Upper lobe of left lung (tissue), 6 donors: ENCODE measurements around the gene ACADL. TPM values are rescaled to one million over a fixed set of nuclear protein-coding genes. Genes with fewer than 3 reads are reported as not detected.

Experiments
- ATAC-seq, 2 donors: fragments of 200-7000 bp; cut with Tn5 transposase; one replicate each; pipeline ENCODE4 v1.9.1; 2022; ENCODE audit warnings: mild to moderate bottlenecking in 2 of 2, moderate library complexity in 2 of 2; ENCODE audit not compliant: low FRiP score in 2 of 2
- DNase-seq, 2 donors: peaks; one replicate each; pipeline ENCODE4 v3.0.0-alpha.2; 2019 to 2020
- H3K27ac ChIP-seq, 4 donors: fragments of 200-600 bp; sonication (generic); one replicate each; pipeline ENCODE4 v1.5.1; 2016 to 2019
- H3K27me3 ChIP-seq, 4 donors: fragments of 200-600 bp; sonication (generic); one replicate each; pipeline ENCODE4 v1.5.1; 2017 to 2019
- H3K36me3 ChIP-seq, 4 donors: fragments of 200-600 bp; sonication (generic); one replicate each; pipeline ENCODE4 v1.5.1; 2016 to 2019
- H3K4me1 ChIP-seq, 4 donors: fragments of 200-600 bp; sonication (generic); one replicate each; pipeline ENCODE4 v1.5.1; 2018 to 2019
- H3K4me3 ChIP-seq, 4 donors: fragments of 200-600 bp; sonication (generic); one replicate each; pipeline ENCODE4 v1.5.1; 2017 to 2019; ENCODE audit warnings: mild to moderate bottlenecking in 2 of 4, moderate library complexity in 1 of 4
- H3K9me3 ChIP-seq, 4 donors: fragments of 200-600 bp; sonication (generic); one replicate each; pipeline ENCODE4 v1.5.1; 2018 to 2019
- EP300 ChIP-seq, 4 donors: sonication (generic); formaldehyde crosslinking; IDR thresholded peaks; one replicate each; pipeline ENCODE4 v1.5.1; 2017; ENCODE audit warnings: antibody characterized with exemption in 4 of 4, control low read depth in 2 of 4
- POLR2A ChIP-seq, 4 donors: fragments of 450-650 bp; IDR thresholded peaks; one replicate each; pipeline ENCODE4 v1.5.1; 2016 to 2017; ENCODE audit warnings: antibody characterized with exemption in 4 of 4, mild to moderate bottlenecking in 2 of 4
- POLR2AphosphoS5 ChIP-seq, 2 donors: sonication (generic); formaldehyde crosslinking; IDR thresholded peaks; one replicate each; pipeline ENCODE4 v1.5.1; 2017; ENCODE audit warnings: antibody characterized with exemption in 2 of 2
- WGBS, 2 donors: methylation state at CpG; one replicate each; pipeline ENCODE4 v1.1.5; 2017 to 2018; 5-methylcytosine and 5-hydroxymethylcytosine counted together
- total RNA-seq, 6 donors: library from RNA; depleted of rRNA in 4 of 6; stranded (reverse); fragments of >200 nt in 4 of 6; gene quantifications; one replicate each; pipeline versions ENCODE4 v1.1.0 to v1.2.1, GENCODE V29; 2016 to 2021
- TF ChIP-seq, protein P1 (sequence below), 6 experiments: fragments of 450-650 bp in 4 of 6; fragments of 200-600 bp in 2 of 6; sonication (generic) in 2 of 6; IDR thresholded peaks; one replicate each; pipeline ENCODE4 v1.5.1; 2016 to 2019; ENCODE audit warnings: antibody characterized with exemption in 6 of 6
- donor health status: DM: no; HTN: no; CAD: no; lungs with moderate emphysema.
- donor health status: DM: no; HTN: yes; CAD: no; lungs with severe emphysema.

The ACADL gene
- total RNA-seq, 6 donors from 2014 or later = 20.1 to 131 (median 55.2) TPM

- Histone ChIP-seq H3K36me3 (no peaks in the 10 kb centered on the region), H3K27me3 (no peaks in the 10 kb centered on the region), H3K4me1 (no peaks in the 10 kb centered on the region), H3K4me3 (no peak overlapping the region), H3K27ac (no peak overlapping the region), H3K9me3 (no peaks in the 10 kb centered on the region)
- DNase-seq (no peak), ATAC-seq (peak in 1 of 2 donors; percentile 46)
- no peak for TF ChIP-seq EP300 (IDR thresholded peaks at IDR 0.05)
- TF ChIP-seq, protein P1, sequence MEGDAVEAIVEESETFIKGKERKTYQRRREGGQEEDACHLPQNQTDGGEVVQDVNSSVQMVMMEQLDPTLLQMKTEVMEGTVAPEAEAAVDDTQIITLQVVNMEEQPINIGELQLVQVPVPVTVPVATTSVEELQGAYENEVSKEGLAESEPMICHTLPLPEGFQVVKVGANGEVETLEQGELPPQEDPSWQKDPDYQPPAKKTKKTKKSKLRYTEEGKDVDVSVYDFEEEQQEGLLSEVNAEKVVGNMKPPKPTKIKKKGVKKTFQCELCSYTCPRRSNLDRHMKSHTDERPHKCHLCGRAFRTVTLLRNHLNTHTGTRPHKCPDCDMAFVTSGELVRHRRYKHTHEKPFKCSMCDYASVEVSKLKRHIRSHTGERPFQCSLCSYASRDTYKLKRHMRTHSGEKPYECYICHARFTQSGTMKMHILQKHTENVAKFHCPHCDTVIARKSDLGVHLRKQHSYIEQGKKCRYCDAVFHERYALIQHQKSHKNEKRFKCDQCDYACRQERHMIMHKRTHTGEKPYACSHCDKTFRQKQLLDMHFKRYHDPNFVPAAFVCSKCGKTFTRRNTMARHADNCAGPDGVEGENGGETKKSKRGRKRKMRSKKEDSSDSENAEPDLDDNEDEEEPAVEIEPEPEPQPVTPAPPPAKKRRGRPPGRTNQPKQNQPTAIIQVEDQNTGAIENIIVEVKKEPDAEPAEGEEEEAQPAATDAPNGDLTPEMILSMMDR (IDR thresholded peaks at IDR 0.05) = no peak
- TF ChIP-seq POLR2A (IDR thresholded peaks at IDR 0.05) = no peak
- no peak for TF ChIP-seq POLR2AphosphoS5 (IDR thresholded peaks at IDR 0.05)
- 53 to 78% methylated on average over 1 of the region's 1 CpG for WGBS, 2 donors
Observed at GRCh38 chr2:210264282-210264681, 39.0 kb upstream of the ACADL start.

- Histone ChIP-seq H3K4me3 (no peak overlapping the region), H3K4me1 (no peaks in the 10 kb centered on the region), H3K9me3 (no peaks in the 10 kb centered on the region), H3K27me3 (no peaks in the 10 kb centered on the region), H3K36me3 (no peaks in the 10 kb centered on the region), H3K27ac (no peak overlapping the region)
- no peak for DNase-seq
- whole genome bisulfite sequencing, 2 donors = 75 to 81% methylated on average over 2 of the region's 2 CpGs
- no peak for ATAC-seq
- TF ChIP-seq POLR2A (IDR thresholded peaks at IDR 0.05) = no peak
Observed at GRCh38 chr2:210263841-210264240, 38.6 kb upstream of the ACADL start.

- WGBS, 2 donors = 85 to 86% methylated on average over 2 of the region's 2 CpGs
- ATAC-seq = no peak
- TF ChIP-seq, protein P1 (IDR thresholded peaks at IDR 0.05) = no peak
- no peak for TF ChIP-seq POLR2AphosphoS5 (IDR thresholded peaks at IDR 0.05)
- H3K36me3 ChIP-seq = no peaks in the 10 kb centered on the region
- H3K9me3 ChIP-seq = no peaks in the 10 kb centered on the region
- H3K27ac ChIP-seq = no peak overlapping the region
- H3K4me1 ChIP-seq = no peaks in the 10 kb centered on the region
- H3K27me3 ChIP-seq = no peaks in the 10 kb centered on the region
- no peak overlapping the region for H3K4me3 ChIP-seq
- no peak for DNase-seq
Observed at GRCh38 chr2:210262036-210262435, 36.8 kb upstream of the ACADL start.

GRCh38 chr2:210259687-210260086 lies 34.4 kb upstream of the ACADL start:
- Histone ChIP-seq H3K27me3 (no peaks in the 10 kb centered on the region), H3K27ac (no peak overlapping the region), H3K4me3 (no peak overlapping the region), H3K36me3 (no peaks in the 10 kb centered on the region), H3K4me1 (no peaks in the 10 kb centered on the region), H3K9me3 (no peaks in the 10 kb centered on the region)
- ATAC-seq (no peak), DNase-seq (no peak)
- TF ChIP-seq, protein P1 (IDR thresholded peaks at IDR 0.05) = no peak
- TF ChIP-seq EP300 (IDR thresholded peaks at IDR 0.05) (no peak), POLR2A (IDR thresholded peaks at IDR 0.05) (no peak), POLR2AphosphoS5 (IDR thresholded peaks at IDR 0.05) (no peak)

DNA sequence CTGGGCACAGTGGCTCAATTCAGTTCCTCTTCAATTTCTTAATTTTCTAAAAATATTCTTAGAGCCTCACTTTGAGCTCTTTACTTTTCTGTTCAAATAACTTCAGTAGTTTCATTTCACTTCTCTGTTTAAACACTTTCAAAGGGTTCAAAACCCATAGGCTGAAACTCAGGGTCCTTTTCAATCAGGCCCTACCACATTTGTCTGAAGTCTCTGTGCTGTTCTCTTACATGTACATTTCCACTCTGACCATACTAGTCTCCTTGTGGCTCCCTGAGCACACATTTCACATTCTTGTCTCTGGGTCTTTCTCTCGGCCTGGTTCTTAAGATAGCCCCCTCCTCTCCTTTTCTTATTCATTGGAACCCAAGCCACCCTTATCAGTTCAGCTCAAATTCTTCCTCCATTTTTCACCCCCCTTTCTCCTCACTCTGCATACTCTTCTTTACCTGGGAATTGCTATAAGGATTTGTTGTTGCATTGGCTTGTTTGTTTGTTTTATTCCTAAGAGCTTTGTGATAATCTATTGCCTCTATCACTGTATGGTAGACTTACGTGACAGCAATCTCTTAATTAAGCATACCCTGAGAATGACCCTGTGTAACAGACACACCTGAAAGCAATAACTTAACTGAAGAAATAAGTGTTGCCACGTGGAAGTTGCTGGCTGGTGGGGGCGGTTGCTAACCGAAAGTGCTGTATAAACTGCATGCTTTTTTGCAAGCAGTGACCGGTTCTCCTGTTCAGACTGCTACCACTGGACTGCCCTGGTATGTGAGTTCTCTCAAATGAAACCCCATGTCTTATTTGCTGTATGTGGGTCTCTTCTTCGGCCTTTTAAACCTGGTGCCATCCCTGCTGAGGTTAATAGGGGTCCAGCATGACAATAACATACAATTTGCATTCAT lies 27.7 kb upstream of the ACADL start:
- H3K27me3 ChIP-seq = no peaks in the 10 kb centered on the region
- WGBS, 2 donors = 50 to 62% methylated on average over 7 of the region's 7 CpGs
- ATAC-seq (peak; percentile 60 to 83), DNase-seq (peak in 1 of 2 donors; percentile 71)
- no peaks in the 10 kb centered on the region for H3K4me1 ChIP-seq
- no peak for TF ChIP-seq EP300 (IDR thresholded peaks at IDR 0.05)
- TF ChIP-seq POLR2AphosphoS5 (IDR thresholded peaks at IDR 0.05) = no peak
- peak in 1 of 4 donors; percentile 53 for TF ChIP-seq POLR2A (IDR thresholded peaks at IDR 0.05)
- H3K4me3 ChIP-seq = peak overlapping the region in 2 of 4 donors; percentile 24 to 37
- no peaks in the 10 kb centered on the region for H3K9me3 ChIP-seq
- no peaks in the 10 kb centered on the region for H3K36me3 ChIP-seq
- H3K27ac ChIP-seq = peak overlapping the region; percentile 17 to 65 (median 46)

DNA sequence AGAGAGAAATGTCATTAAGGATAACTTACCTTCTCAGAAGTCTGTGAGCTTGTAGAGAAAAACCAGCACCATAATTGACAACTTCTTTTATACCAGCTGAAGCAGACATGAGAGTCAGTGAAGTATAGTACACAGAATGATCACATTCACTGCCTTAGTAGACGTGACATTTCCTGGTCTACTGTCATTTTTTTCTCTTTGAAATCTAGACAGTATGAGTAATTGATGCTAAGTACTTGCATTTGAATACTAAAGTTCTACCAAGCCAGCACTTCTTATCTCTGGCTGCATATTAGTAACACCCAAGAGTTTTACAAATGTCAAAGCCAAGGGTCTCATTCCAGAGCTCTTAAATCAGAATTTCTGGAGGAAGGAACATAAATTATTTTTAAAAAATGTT lies 25.4 kb upstream of the ACADL start:
- TF ChIP-seq POLR2A (IDR thresholded peaks at IDR 0.05) = no peak
- TF ChIP-seq POLR2AphosphoS5 (IDR thresholded peaks at IDR 0.05) = no peak
- no peak for TF ChIP-seq EP300 (IDR thresholded peaks at IDR 0.05)
- TF ChIP-seq, protein P1 (IDR thresholded peaks at IDR 0.05) = no peak
- no peaks in the 10 kb centered on the region for H3K36me3 ChIP-seq
- H3K9me3 ChIP-seq = no peaks in the 10 kb centered on the region
- H3K27me3 ChIP-seq = no peaks in the 10 kb centered on the region
- peak overlapping the region in 1 of 4 donors; percentile 6 for H3K27ac ChIP-seq
- DNase-seq (no peak), ATAC-seq (no peak)
- H3K4me1 ChIP-seq = no peaks in the 10 kb centered on the region
- no peak overlapping the region for H3K4me3 ChIP-seq
- WGBS, 2 donors = 8 to 26% methylated on average over 1 of the region's 1 CpG
